D721Med (cell line): ENCODE results near the gene LRTM2.

Source experiments
- DNase-seq: peaks from one replicate; pipeline ENCODE4 v3.0.0; 2011; ENCODE audit warnings: low spot score; ENCODE audit not compliant: insufficient read length
- FAIRE-seq: peaks from 2 replicates; lab custom pipeline; 2011; peaks lifted over from hg19 to GRCh38; lab: Jason Lieb, UNC
- TF ChIP-seq, protein P1 (sequence below): IDR thresholded peaks from 2 replicates; pipeline ENCODE4 v1.5.1; 2012; ENCODE audit warnings: mild to moderate bottlenecking, control low read depth; ENCODE audit not compliant: insufficient read depth; ENCODE audit errors: missing control alignments

Gene LRTM2

DNA sequence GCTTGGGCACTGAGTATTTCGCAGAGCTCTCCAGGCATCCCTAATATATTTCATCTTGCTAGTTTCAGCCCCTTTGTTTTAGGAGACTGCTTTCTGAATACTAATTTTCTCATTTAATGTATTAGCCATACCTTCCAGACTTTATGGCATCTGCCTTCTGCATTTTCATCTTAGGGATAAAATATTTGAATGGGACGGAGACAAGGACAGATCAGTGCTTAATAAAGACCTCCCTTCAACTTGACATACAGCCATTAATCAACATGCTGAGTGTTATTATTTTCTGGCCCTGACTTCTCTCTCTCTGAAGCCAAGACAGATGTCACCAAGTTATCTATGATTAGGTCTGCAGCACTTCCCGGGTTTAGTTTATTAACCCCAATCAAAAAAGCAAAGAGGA, 55.7 kb downstream of the LRTM2 start:
- DNase-seq, result no peak
- FAIRE-seq, result no peak
- TF ChIP-seq, protein P1, sequence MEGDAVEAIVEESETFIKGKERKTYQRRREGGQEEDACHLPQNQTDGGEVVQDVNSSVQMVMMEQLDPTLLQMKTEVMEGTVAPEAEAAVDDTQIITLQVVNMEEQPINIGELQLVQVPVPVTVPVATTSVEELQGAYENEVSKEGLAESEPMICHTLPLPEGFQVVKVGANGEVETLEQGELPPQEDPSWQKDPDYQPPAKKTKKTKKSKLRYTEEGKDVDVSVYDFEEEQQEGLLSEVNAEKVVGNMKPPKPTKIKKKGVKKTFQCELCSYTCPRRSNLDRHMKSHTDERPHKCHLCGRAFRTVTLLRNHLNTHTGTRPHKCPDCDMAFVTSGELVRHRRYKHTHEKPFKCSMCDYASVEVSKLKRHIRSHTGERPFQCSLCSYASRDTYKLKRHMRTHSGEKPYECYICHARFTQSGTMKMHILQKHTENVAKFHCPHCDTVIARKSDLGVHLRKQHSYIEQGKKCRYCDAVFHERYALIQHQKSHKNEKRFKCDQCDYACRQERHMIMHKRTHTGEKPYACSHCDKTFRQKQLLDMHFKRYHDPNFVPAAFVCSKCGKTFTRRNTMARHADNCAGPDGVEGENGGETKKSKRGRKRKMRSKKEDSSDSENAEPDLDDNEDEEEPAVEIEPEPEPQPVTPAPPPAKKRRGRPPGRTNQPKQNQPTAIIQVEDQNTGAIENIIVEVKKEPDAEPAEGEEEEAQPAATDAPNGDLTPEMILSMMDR, result no peak

DNA sequence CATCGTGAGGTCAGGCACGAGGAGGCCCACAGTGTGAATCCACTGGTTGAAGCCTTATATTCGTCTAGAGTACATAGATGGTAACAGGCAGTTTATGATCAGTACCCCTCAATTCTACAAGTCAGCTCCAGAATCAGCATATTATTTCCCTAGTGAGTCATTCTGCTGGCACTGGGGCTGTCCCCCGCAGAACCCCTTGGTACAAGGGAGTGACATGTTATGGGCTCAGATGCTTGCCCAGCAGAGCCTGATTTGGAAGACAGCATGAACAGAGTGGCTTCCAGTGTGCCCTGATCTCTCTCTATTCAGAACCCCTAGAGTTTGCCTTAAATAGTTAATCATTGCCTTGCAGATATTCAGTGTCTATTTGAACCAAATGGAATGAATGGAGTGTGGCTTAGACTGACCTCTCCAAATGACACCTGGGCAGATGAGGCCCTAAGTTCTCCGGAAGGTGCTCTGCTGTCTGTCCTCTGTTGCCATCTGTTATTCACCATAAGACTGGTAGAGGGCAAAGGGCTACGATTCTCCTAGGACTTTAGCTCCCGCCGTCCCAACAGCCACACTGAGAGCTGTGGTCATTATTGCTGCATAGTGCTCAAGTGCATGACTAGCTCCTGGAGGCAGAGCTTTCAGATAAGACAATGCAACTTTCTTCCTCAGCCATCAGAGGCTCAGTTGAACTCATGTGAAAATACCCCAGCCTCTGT, 57.0 kb downstream of the LRTM2 start:
- TF ChIP-seq, protein P1, result no peak
- no peak for FAIRE-seq
- no peak for DNase-seq

DNA sequence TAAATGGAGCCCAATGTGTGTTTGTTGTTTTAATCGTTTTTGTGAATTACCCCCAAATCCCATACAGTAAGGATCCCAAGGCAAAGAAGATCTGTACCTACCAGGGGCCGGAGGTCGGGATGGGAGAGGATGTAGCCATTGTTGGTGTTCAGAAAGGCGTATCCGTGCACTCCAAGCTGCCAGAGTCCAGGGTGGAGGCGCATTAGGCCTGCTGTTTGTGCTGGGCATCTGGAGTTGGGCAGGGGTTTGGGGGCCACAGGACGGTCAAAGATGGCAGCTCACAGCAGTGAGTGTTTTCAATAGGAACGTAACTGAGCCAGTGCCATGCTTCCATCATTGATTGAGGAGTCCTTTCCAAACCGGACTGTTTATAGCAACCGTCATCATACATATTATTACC, 57.8 kb downstream of the LRTM2 start:
- TF ChIP-seq, protein P1, result no peak
- DNase-seq (no peak), FAIRE-seq (no peak)

DNA sequence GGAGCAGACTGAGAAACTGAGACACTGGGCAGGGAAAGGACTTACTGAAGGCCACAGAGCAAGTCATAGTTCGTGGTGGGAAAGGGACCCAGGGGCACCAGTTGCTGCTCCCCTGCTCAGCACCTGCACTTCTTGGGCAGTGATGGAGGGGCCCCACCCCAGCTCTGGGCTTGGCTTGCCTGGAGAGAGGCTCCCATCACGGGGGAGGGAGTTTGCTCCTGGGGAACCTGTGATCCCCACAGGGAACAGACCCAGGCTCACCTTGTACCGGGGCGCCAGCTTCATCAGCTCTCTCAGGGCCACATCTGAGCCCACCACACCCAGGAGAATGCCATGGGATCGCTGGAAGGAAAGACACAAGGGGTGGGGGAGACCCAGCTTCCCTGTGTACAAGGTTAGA, 58.3 kb downstream of the LRTM2 start:
- FAIRE-seq, result no peak

DNA sequence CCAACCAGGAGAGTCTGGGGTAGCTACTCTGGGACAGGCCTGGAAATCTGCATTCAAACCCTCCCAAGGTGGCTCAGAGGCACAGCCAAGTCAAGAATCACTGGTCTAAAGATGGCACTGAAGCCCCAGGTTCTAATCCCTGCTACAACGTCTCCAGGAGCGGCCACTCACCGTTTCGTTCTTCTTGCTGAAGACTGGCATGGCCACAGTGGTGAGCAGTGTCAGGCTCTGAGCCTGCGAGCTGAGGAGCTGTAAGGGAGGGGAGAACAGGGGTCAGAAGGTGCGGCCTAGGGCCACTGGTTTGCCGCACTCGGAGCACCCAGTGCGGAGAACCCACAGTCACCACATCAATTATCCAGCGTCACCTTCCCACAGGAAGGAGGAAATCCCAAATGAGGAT, 59.3 kb downstream of the LRTM2 start:
- DNase-seq, result no peak
- FAIRE-seq, result no peak
- TF ChIP-seq, protein P1, result no peak

More for the DNA sequence above, 58.3 kb downstream of the LRTM2 start:
- TF ChIP-seq, protein P1, result no peak
- no peak for DNase-seq

DNA sequence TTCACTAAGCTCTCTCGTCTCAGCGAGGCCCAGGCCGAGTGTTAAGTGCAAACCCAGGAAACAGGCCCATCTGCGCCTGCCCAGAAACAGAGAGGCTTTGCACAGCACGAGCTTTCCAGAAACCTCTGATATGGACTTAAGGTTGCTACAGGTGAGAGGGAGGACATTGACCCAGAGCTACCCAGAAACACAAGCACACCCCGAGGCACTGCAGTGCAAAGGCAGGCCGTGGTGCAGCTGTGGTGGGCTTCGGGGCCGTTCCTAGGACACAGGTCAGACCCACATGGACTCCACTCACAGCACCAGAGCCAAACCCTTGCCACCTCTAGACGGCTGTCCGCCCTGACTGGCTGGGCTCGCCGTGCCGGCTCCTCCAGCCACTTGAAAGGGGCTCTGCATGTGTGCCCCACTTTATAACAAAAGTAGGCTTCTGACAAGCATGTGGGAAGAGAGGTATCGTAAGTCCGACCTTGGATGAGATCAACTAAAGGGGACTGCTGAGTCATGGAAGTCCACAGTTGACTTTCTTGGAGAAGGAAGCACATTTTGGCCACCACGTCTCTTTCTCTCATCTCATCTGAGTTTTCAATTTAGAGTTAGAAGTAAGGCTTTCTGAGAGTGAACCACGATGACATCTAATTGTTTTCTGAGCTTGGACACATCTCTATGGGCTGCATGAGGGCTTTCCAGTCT, 59.9 kb downstream of the LRTM2 start:
- TF ChIP-seq, protein P1, result no peak
- FAIRE-seq (no peak), DNase-seq (no peak)

DNA sequence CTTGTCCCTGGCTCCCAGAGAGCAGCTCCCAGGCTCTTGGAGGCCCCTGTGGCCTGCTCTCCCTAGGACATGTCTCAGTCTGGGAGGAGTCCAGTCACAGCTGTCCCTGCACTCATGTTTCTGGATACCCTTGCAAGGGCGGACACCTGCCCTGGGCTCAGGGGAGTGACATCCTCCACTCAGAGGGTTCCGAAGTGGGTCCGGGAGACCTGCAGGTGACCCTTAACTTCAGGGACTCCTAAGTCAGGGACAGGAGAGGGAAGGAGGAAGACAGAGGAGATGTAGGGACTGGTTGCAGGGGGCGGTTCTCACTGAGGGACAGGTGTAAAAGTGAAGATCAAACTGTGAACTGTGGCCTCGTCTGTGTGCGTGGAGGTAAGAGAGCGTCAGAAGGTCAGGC, 60.5 kb downstream of the LRTM2 start:
- FAIRE-seq, result no peak
- TF ChIP-seq, protein P1, result no peak
- no peak for DNase-seq
